ENCODE data around the gene CLECL1. TPM values are rescaled to one million over a fixed set of nuclear protein-coding genes. Genes with fewer than 3 reads are reported as not detected.

Gene CLECL1
- total RNA-seq, 6 experiments from 2014 or later, result 0.56 to 0.60 TPM; not detected in 4

- Histone ChIP-seq H3K4me3 (no peak overlapping the region), H3K27me3 (no peaks in the 10 kb centered on the region), H3K27ac (no peak overlapping the region), H3K4me1 (no peaks in the 10 kb centered on the region), H3K9me3 (no peaks in the 10 kb centered on the region), H3K36me3 (no peaks in the 10 kb centered on the region)
- DNase-seq, result no peak
- WGBS (ENCODE audit: insufficient coverage, low coverage, low lambda C conversion rate, missing lambda C conversion rate), result 53% methylated on average over 3 of the region's 3 CpGs
- ATAC-seq, result no peak
- intact Hi-C loops (cut with DNase I), result no loop called here
- TF ChIP-seq, protein P1, sequence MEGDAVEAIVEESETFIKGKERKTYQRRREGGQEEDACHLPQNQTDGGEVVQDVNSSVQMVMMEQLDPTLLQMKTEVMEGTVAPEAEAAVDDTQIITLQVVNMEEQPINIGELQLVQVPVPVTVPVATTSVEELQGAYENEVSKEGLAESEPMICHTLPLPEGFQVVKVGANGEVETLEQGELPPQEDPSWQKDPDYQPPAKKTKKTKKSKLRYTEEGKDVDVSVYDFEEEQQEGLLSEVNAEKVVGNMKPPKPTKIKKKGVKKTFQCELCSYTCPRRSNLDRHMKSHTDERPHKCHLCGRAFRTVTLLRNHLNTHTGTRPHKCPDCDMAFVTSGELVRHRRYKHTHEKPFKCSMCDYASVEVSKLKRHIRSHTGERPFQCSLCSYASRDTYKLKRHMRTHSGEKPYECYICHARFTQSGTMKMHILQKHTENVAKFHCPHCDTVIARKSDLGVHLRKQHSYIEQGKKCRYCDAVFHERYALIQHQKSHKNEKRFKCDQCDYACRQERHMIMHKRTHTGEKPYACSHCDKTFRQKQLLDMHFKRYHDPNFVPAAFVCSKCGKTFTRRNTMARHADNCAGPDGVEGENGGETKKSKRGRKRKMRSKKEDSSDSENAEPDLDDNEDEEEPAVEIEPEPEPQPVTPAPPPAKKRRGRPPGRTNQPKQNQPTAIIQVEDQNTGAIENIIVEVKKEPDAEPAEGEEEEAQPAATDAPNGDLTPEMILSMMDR (IDR thresholded peaks at IDR 0.05), result no peak
- no peak for TF ChIP-seq POLR2A (IDR thresholded peaks at IDR 0.05)
Observed at GRCh38 chr12:9730011-9730410, 2.9 kb downstream of the CLECL1 start.

GRCh38 chr12:9729082-9729481, 3.8 kb downstream of the CLECL1 start:
- DNase-seq (no peak), ATAC-seq (no peak)
- H3K27ac ChIP-seq, result no peak overlapping the region
- intact Hi-C loops (cut with DNase I), result no loop called here
- H3K36me3 ChIP-seq, result no peaks in the 10 kb centered on the region
- TF ChIP-seq POLR2A (IDR thresholded peaks at IDR 0.05), result no peak
- TF ChIP-seq, protein P1 (IDR thresholded peaks at IDR 0.05), result no peak
- H3K27me3 ChIP-seq, result no peaks in the 10 kb centered on the region
- H3K4me3 ChIP-seq, result no peak overlapping the region
- no peaks in the 10 kb centered on the region for H3K4me1 ChIP-seq
- no peaks in the 10 kb centered on the region for H3K9me3 ChIP-seq

GRCh38 chr12:9727813-9728212, 5.1 kb downstream of the CLECL1 start:
- DNase-seq, result no peak
- WGBS (ENCODE audit: insufficient coverage, low coverage, low lambda C conversion rate, missing lambda C conversion rate), result 50% methylated on average over 1 of the region's 1 CpG
- Histone ChIP-seq H3K27me3 (no peaks in the 10 kb centered on the region), H3K4me3 (no peak overlapping the region), H3K27ac (no peak overlapping the region), H3K36me3 (no peaks in the 10 kb centered on the region), H3K4me1 (no peaks in the 10 kb centered on the region), H3K9me3 (no peaks in the 10 kb centered on the region)
- TF ChIP-seq, protein P1 (IDR thresholded peaks at IDR 0.05), result no peak
- TF ChIP-seq POLR2A (IDR thresholded peaks at IDR 0.05), result no peak
- no peak for ATAC-seq
- intact Hi-C loops (cut with DNase I), result no loop called here

GRCh38 chr12:9725213-9725870, 7.6 kb downstream of the CLECL1 start:
- no peak for TF ChIP-seq POLR2A (IDR thresholded peaks at IDR 0.05)
- TF ChIP-seq, protein P1 (IDR thresholded peaks at IDR 0.05), result no peak
- Histone ChIP-seq H3K9me3 (no peaks in the 10 kb centered on the region), H3K36me3 (no peaks in the 10 kb centered on the region), H3K27ac (no peak overlapping the region), H3K4me1 (no peaks in the 10 kb centered on the region), H3K4me3 (no peak overlapping the region), H3K27me3 (no peaks in the 10 kb centered on the region)
- ATAC-seq (no peak), DNase-seq (no peak)
- intact Hi-C loops (cut with DNase I), result no loop called here
- 67% methylated on average over 2 of the region's 2 CpGs for WGBS (ENCODE audit: insufficient coverage, low coverage, low lambda C conversion rate, missing lambda C conversion rate)

- Histone ChIP-seq H3K4me3 (no peak overlapping the region), H3K27ac (no peak overlapping the region), H3K9me3 (no peaks in the 10 kb centered on the region), H3K4me1 (no peaks in the 10 kb centered on the region), H3K36me3 (no peaks in the 10 kb centered on the region), H3K27me3 (no peaks in the 10 kb centered on the region)
- no peak for DNase-seq
- WGBS (ENCODE audit: insufficient coverage, low coverage, low lambda C conversion rate, missing lambda C conversion rate), result 80% methylated on average over 1 of the region's 1 CpG
- intact Hi-C loops (cut with DNase I), result no loop called here
- TF ChIP-seq, protein P1 (IDR thresholded peaks at IDR 0.05), result no peak
- TF ChIP-seq POLR2A (IDR thresholded peaks at IDR 0.05), result no peak
- no peak for ATAC-seq
Observed at GRCh38 chr12:9724023-9724422, 8.9 kb downstream of the CLECL1 start.
